Transverse colon (tissue), 4 donors: Measurements from ENCODE around the gene HYAL2.
A peak's percentile ranks its signal among the peaks of the same experiment; 100 is the strongest.

ENCODE experiments used
- EP300 ChIP-seq: sonication (generic); formaldehyde crosslinking; IDR thresholded peaks from one replicate; pipeline ENCODE4 v1.6.1; 2017; ENCODE audit warnings: antibody characterized with exemption, low read depth
- POLR2A ChIP-seq: fragments of 450-650 bp; IDR thresholded peaks from one replicate; pipeline ENCODE4 v1.6.1; 2016; ENCODE audit warnings: antibody characterized with exemption, mild to moderate bottlenecking, moderate library complexity
- POLR2AphosphoS5 ChIP-seq, 3 donors: sonication (generic); formaldehyde crosslinking; IDR thresholded peaks; one replicate each; pipeline ENCODE4 v1.6.1; 2016; ENCODE audit warnings: antibody characterized with exemption in 3 of 3
- TF ChIP-seq, protein P1 (sequence below), 5 experiments: fragments of 200-600 bp in 3 of 5; fragments of 450-650 bp in 2 of 5; sonication (generic) in 3 of 5; IDR thresholded peaks; 1 replicate in 2 of 5; 2 replicates in 3 of 5; pipeline ENCODE4 v1.5.1; 2016 to 2017; ENCODE audit warnings: antibody characterized with exemption in 5 of 5, inconsistent platforms in 3 of 5, mild to moderate bottlenecking in 2 of 5, moderate library complexity in 1 of 5

- TF ChIP-seq, protein P1, sequence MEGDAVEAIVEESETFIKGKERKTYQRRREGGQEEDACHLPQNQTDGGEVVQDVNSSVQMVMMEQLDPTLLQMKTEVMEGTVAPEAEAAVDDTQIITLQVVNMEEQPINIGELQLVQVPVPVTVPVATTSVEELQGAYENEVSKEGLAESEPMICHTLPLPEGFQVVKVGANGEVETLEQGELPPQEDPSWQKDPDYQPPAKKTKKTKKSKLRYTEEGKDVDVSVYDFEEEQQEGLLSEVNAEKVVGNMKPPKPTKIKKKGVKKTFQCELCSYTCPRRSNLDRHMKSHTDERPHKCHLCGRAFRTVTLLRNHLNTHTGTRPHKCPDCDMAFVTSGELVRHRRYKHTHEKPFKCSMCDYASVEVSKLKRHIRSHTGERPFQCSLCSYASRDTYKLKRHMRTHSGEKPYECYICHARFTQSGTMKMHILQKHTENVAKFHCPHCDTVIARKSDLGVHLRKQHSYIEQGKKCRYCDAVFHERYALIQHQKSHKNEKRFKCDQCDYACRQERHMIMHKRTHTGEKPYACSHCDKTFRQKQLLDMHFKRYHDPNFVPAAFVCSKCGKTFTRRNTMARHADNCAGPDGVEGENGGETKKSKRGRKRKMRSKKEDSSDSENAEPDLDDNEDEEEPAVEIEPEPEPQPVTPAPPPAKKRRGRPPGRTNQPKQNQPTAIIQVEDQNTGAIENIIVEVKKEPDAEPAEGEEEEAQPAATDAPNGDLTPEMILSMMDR (IDR thresholded peaks at IDR 0.05), result no peak
- TF ChIP-seq POLR2A, result peak; percentile 72
- TF ChIP-seq POLR2AphosphoS5 (IDR thresholded peaks at IDR 0.05), result peak in 1 of 3 donors; percentile 47
- no peak for TF ChIP-seq EP300
Measured at GRCh38 chr3:50320853-50321335, 1.7 kb downstream of the HYAL2 start.
